Mucosa of rectum (tissue), 2 donors: ENCODE measurements around the gene AHRR.

Experiments
- H3K27ac ChIP-seq, 2 donors: one replicate each; pipeline ENCODE4 v1.7.0; 2013; ENCODE audit warnings: inconsistent platforms in 2 of 2, low read depth in 2 of 2, low read length in 2 of 2
- H3K27me3 ChIP-seq, 2 donors: one replicate each; pipeline ENCODE4 v1.7.0; 2013; ENCODE audit warnings: low read length in 2 of 2; ENCODE audit not compliant: control insufficient read depth in 2 of 2, insufficient read depth in 2 of 2
- H3K36me3 ChIP-seq, 2 donors: one replicate each; pipeline ENCODE4 v1.7.0; 2013; ENCODE audit warnings: low read length in 2 of 2; ENCODE audit not compliant: control insufficient read depth in 2 of 2, insufficient read depth in 2 of 2
- H3K4me1 ChIP-seq, 2 donors: one replicate each; pipeline ENCODE4 v1.7.0; 2013; ENCODE audit warnings: low read length in 2 of 2, mild to moderate bottlenecking in 1 of 2; ENCODE audit not compliant: control insufficient read depth in 2 of 2, insufficient read depth in 2 of 2
- H3K4me3 ChIP-seq, 2 donors: one replicate each; pipeline ENCODE4 v1.7.0; 2013; ENCODE audit warnings: low read length in 2 of 2
- H3K9ac ChIP-seq, 2 donors: one replicate each; pipeline ENCODE4 v1.7.0; 2013; ENCODE audit warnings: low read length in 2 of 2, low read depth in 1 of 2, mild to moderate bottlenecking in 1 of 2
- H3K9me3 ChIP-seq, 2 donors: one replicate each; pipeline ENCODE4 v1.7.0; 2013; ENCODE audit warnings: low read length in 2 of 2; ENCODE audit not compliant: control insufficient read depth in 2 of 2
- donor health status: healthy.
- donor health status: Normal muscosa, but diverticular disease.

The AHRR gene

GRCh38 chr5:421901-422300 lies 100.4 kb downstream of the AHRR start:
- H3K27me3 ChIP-seq: no peaks in the 10 kb centered on the region
- H3K9me3 ChIP-seq: no peaks in the 10 kb centered on the region
- H3K27ac ChIP-seq: no peak overlapping the region
- H3K36me3 ChIP-seq: no peaks in the 10 kb centered on the region
- no peak overlapping the region for H3K9ac ChIP-seq
- peaks cover 0 to 4% of the 10 kb centered on the region in 2 donors for H3K4me1 ChIP-seq
- no peak overlapping the region for H3K4me3 ChIP-seq

- Histone ChIP-seq H3K9ac (no peak overlapping the region), H3K36me3 (no peaks in the 10 kb centered on the region), H3K9me3 (no peaks in the 10 kb centered on the region), H3K4me1 (peaks cover 0 to 4% of the 10 kb centered on the region in 2 donors), H3K27ac (no peak overlapping the region), H3K4me3 (no peak overlapping the region), H3K27me3 (no peaks in the 10 kb centered on the region)
Observed at GRCh38 chr5:422323-423232, 101.1 kb downstream of the AHRR start.

DNA sequence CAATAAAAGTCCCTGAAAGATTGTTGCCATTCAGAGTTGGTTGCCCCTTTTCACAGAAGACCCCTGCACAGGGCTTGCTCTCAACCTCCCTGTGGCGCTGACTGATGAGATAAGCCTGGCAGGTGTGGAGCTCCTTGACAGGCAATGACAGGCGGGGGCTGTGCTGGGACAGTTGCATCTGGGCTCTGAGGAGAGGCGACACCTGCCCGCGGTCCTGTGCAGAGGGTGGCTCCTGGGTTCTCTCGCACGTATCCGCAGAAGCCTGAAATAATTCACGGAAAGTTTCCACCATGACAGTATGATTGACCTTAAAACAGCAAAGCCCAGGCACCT lies 101.7 kb downstream of the AHRR start:
- Histone ChIP-seq H3K36me3 (no peaks in the 10 kb centered on the region), H3K4me1 (peaks cover 0 to 4% of the 10 kb centered on the region in 2 donors), H3K4me3 (no peak overlapping the region), H3K9ac (no peak overlapping the region), H3K9me3 (no peaks in the 10 kb centered on the region), H3K27me3 (no peaks in the 10 kb centered on the region), H3K27ac (no peak overlapping the region)

DNA sequence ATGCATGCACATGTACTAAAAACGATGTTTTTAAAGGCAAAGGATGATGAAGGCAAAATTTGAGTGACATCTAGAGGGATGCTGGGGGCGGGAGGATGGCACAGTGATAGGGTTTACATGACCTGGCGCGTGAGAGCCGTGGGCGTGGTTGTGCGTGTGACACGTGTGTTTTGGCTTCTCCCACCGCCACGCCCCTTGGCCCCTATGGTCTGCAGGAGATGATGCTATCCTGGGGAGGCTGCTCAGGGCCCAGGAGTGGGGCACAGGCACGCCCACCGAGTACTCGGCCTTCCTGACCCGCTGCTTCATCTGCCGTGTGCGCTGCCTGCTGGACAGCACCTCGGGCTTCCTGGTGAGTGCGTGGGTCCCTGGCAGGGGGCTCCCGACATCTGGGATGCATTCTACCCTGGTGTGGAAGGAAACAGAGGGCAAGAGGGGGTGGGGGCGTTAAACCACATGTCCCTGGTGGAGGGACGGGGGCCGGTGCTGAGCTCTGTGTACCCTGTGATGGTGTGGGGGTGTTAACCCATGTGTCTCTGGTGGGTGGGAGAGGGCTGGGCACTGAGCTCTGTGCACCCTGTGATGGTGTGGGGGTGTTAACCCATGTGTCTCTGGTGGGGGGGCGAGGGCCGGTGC lies 102.2 kb downstream of the AHRR start:
- H3K36me3 ChIP-seq: no peaks in the 10 kb centered on the region
- peaks cover 0 to 4% of the 10 kb centered on the region in 2 donors for H3K4me1 ChIP-seq
- no peak overlapping the region for H3K9ac ChIP-seq
- no peak overlapping the region for H3K4me3 ChIP-seq
- no peaks in the 10 kb centered on the region for H3K9me3 ChIP-seq
- no peak overlapping the region for H3K27ac ChIP-seq
- H3K27me3 ChIP-seq: no peaks in the 10 kb centered on the region

- H3K27ac ChIP-seq: peak overlapping the region in 1 of 2 donors; percentile 38
- H3K36me3 ChIP-seq: no peaks in the 10 kb centered on the region
- peaks cover 3 to 4% of the 10 kb centered on the region in 2 donors for H3K4me1 ChIP-seq
- no peak overlapping the region for H3K4me3 ChIP-seq
- H3K27me3 ChIP-seq: no peaks in the 10 kb centered on the region
- H3K9ac ChIP-seq: no peak overlapping the region
- H3K9me3 ChIP-seq: no peaks in the 10 kb centered on the region
Observed at GRCh38 chr5:424301-425110, 103.0 kb downstream of the AHRR start.

- Histone ChIP-seq H3K4me1 (peaks cover 4 to 14% of the 10 kb centered on the region in 2 donors), H3K36me3 (no peaks in the 10 kb centered on the region), H3K27me3 (no peaks in the 10 kb centered on the region), H3K27ac (no peak overlapping the region), H3K4me3 (no peak overlapping the region), H3K9ac (no peak overlapping the region), H3K9me3 (no peaks in the 10 kb centered on the region)
Observed at GRCh38 chr5:425714-426113, 104.2 kb downstream of the AHRR start.

- Histone ChIP-seq H3K9ac (no peak overlapping the region), H3K27me3 (no peaks in the 10 kb centered on the region), H3K36me3 (no peaks in the 10 kb centered on the region), H3K4me3 (no peak overlapping the region), H3K9me3 (no peaks in the 10 kb centered on the region), H3K4me1 (peaks cover 6 to 22% of the 10 kb centered on the region in 2 donors), H3K27ac (no peak overlapping the region)
Observed at GRCh38 chr5:426392-426976, 105.0 kb downstream of the AHRR start.

DNA sequence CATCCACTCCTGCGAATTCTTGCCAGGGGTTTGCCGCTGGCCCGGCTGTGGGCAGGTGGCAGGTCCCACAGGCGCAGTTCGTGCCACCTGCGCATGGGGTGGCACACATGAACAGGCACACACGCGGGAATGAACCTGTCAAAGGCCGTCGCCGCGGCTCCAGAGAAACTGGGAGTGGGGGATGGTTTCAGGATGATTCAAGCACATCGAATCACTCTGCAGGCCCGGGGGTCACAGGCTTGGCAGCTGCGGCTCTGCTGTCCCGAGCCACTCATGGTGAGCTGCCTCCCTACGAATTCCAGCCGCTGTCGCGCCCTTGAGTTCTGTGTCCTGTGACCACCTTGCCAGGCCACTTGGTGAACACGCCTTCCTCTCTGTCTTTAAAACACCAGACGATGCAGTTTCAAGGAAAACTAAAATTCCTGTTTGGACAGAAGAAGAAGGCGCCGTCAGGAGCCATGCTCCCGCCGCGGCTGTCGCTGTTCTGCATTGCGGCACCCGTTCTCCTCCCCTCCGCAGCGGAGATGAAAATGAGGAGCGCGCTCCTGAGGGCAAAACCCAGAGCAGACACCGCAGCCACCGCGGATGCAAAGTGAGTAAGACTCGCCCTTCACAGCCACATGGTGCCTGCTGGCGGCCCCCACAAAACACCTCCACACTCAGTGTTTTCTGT lies 106.0 kb downstream of the AHRR start:
- no peak overlapping the region for H3K4me3 ChIP-seq
- no peaks in the 10 kb centered on the region for H3K27me3 ChIP-seq
- peaks cover 6 to 23% of the 10 kb centered on the region in 2 donors for H3K4me1 ChIP-seq
- H3K9me3 ChIP-seq: no peaks in the 10 kb centered on the region
- no peak overlapping the region for H3K27ac ChIP-seq
- no peaks in the 10 kb centered on the region for H3K36me3 ChIP-seq
- no peak overlapping the region for H3K9ac ChIP-seq

GRCh38 chr5:428219-428618 lies 106.7 kb downstream of the AHRR start:
- Histone ChIP-seq H3K27me3 (no peaks in the 10 kb centered on the region), H3K4me3 (no peak overlapping the region), H3K4me1 (peaks cover 6 to 23% of the 10 kb centered on the region in 2 donors), H3K36me3 (no peaks in the 10 kb centered on the region), H3K9ac (no peak overlapping the region), H3K27ac (no peak overlapping the region), H3K9me3 (no peaks in the 10 kb centered on the region)
